GM19035 (cell line): Measurements from ENCODE around the gene ZNF618.

Experiments used
- ATAC-seq: cut with Tn5 transposase; IDR thresholded peaks from one replicate; pipeline ENCODE4 v1.9.1; 2021; ENCODE audit not compliant: unreplicated experiment

ZNF618 gene

DNA sequence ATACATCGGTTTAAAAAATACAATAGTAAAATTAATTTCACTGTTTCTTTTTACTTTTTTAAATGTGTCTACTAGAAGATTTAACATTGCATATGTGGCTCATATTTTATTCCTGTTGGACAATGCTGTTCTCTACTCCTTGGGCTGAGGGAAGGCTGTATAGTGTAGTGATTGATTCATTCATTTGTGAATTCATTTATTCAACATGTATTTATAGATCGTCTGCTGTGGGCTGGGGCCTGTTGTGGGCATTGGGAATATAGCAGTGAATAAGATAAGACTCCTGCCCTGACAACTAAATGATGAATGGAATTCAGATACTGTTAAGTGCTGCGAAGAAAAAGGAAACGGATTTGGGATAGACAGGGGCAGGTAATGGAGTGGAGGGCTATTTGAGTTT lies 55.7 kb downstream of the ZNF618 start:
- no peak for ATAC-seq

DNA sequence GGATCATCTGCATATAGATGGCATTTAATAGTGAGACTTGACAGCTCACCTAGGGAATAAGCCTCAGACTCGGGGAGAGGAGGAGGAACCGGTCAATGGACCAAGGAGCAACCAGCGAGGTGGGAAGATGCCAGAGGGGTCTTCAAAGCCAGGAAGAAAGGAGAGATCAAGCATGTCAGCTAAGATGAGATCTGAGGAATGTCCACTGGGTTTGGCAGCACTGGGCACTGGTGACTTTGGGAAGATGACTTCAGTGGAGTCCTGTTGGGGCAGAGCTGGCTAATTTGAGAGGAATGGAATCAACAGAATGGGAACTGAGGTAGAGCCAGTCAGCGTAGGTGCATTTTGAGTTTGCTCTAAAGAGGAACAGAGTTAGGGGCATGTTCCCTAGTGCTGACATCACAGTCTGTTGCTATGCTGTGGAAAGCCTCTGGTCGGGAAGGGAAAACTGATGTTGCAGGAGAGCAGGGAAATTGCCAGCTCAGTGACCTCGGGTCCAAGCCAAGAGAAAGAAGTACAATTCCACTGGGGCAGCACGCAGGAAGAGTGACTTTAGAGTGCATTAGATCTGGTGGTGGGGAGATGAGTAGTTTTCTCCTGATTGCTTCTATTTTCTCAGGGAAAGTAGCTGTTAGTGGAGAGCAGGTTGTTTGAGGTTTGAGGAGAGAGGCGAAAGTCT lies 56.9 kb downstream of the ZNF618 start:
- ATAC-seq, result no peak

DNA sequence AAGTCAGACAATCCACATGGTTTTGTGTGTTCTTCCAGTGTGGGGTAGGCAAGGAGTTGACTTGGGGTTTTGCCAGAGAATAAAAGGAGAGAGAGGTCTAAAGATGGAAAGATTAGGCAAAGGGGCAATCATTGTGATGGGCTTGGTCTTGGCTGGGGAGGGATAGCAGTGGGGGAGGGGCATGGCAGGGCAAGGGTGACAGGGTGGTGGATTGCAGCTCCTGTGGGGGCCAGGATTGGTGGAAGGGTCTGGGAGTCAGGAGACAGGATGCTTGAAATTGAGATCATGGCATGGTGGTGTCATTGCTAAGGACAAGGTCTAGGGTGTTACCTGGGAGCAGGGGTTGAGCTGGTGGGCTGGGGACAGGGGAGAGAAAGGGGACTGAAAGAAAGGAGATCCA lies 57.6 kb downstream of the ZNF618 start:
- ATAC-seq, result no peak

DNA sequence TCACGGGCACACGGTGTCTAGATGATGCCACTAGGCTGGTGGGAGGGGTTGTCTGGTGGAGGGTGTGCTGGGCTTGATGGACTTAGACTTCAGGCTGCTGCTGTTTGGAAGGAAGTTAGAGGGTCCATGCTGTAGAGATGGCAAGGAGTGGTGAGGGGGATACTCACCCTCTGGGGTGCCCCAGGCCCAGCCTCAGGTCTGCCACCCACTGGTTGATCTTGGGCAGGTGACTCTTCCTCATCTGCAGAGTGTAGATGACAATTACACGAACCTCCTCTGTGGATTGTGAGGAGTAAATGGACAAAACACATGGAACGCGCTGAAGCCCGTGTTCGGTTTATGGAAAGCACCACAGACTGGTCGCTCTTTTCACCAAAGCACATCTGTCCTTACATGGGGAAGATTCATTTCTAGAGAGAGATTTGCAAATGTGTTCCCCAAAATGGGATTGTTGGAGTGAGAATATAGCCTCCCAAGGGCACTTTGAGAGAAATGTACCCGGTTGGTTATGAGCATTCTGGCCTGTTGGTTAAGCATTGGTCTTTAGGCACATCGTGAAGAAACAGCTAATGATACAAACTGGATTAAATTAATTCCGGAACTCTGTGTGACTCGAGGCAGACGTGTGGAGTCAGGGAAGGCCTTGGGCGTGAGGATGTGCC lies 58.2 kb downstream of the ZNF618 start:
- ATAC-seq, result no peak

DNA sequence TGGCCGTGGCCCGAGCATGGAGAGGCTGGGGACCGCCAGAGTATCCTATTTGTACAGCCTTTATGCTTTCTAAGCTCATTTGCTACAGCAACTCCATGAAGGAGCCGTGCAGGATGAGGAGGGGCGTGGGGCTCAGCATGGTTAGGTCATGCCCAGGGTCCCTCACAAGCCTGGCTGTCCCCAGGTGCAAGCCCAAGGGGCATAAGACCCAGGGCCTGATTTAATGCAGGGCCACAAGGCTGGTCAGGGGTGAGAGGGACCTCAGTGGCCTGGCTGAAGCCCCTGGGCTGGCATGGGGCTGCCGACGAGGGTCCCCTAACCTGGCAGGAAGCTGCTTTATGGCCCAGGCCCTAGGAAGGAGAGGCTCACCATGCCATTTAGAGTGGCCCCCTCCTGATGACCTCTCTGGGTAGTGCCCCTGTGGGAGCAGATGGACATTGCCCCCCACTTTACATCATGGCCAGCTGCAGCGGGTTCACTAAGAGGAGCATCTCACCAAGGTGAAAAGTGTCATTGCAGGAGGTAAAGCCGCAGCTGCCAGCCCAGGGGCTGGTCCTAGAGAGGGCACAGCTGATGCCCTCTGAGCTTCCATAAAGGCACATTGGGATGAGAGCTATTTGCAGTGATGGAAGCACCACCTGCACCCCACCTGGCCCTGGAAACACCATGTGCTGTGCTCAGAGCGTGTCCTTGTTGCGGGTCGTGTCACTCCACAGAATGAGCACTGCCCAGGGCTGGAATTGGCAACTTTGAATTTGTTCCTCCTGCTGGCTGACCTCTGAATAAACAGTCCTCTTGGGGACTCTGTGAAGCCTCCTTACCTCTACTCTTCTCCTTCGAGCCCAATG lies 58.9 kb downstream of the ZNF618 start:
- ATAC-seq, result no peak

DNA sequence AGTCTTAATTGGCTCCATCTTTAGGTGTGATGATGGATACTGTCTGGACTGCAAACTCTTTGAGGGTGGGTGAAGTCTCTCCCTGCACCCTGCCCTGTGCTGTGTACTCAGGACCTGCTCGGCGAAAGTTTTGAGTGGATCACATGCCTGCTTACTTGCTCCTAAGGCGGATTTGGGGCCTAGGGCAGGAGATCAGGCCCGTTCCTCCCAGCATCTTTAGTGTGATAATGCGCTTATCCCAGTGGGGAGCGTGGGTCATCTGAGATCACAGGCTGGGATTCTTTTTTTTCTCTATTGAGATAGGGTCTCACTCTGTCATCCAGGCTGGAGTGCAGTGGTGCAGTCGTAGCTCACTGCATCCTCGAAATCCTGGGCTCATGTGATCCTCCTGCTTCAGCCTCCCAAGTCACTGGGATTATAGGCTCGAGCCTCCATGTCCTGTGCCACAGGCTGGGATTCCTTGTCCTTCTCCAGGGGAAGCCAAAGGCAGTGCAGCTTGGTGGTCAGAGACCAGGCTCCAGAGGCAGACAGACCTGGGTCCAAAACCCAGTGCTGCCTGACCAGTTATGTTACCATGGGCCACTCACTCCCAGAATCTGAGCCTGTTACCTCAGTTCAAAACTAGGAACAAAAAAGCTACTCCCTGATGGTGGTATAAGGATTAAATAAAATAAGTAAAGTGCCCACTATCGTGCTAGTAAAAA lies 59.7 kb downstream of the ZNF618 start:
- ATAC-seq, result no peak

DNA sequence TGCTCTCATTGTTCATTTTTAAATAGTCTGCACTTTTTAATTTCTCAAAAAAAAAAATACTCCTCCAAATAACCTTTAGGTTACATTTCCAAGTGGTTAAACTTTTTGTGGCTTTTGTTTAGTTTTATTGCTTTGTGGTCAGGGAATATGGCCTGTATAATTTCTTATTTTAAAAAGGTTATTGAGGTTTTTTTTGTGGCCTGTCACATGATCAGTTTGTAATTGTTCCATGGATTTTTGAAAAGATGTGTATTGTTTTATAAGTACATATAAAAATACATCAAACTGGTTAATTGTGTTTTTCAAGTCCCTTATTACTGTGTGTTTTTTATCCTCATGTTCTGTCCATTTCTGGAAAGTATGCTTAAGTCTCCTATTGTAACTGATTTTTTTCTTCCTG lies 64.0 kb downstream of the ZNF618 start:
- ATAC-seq, result no peak

DNA sequence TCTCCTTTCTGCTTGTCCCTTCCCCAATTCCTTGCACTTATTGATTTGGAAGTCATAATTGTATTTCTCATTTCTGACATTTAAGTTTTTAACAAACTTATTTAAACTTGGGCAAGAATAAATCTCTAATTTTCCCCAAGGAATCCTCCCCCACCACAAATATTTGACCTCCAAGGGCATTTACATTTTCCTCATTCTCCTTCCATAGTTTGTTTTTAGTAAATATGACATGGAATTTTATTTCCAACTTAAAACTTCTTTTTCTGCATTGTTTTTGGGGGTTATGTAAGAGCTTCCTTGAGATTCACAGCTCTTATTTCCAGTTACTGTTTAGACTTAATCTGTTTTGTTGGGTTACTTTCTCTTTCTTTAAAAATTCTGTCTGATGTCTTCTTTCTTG lies 64.9 kb downstream of the ZNF618 start:
- no peak for ATAC-seq

DNA sequence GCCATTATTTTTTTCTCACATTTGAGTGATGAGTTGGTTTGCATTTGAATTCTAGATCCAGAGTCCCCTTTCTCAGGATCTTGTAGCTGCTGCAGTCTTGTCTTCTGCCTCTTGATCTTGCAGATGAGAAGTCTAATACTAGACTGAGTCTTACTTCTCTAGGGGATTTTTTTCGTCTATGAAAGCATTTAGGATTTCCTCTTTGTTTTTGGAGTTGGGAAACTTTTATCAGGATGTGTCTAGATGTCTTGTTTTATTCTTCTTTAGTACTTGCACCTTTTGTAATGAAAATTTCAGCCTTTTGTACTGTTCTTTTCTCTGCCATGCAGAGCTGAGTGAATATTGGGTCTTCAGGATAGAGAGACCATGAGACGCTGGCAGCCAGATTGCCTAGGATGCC lies 65.4 kb downstream of the ZNF618 start:
- ATAC-seq, result no peak

DNA sequence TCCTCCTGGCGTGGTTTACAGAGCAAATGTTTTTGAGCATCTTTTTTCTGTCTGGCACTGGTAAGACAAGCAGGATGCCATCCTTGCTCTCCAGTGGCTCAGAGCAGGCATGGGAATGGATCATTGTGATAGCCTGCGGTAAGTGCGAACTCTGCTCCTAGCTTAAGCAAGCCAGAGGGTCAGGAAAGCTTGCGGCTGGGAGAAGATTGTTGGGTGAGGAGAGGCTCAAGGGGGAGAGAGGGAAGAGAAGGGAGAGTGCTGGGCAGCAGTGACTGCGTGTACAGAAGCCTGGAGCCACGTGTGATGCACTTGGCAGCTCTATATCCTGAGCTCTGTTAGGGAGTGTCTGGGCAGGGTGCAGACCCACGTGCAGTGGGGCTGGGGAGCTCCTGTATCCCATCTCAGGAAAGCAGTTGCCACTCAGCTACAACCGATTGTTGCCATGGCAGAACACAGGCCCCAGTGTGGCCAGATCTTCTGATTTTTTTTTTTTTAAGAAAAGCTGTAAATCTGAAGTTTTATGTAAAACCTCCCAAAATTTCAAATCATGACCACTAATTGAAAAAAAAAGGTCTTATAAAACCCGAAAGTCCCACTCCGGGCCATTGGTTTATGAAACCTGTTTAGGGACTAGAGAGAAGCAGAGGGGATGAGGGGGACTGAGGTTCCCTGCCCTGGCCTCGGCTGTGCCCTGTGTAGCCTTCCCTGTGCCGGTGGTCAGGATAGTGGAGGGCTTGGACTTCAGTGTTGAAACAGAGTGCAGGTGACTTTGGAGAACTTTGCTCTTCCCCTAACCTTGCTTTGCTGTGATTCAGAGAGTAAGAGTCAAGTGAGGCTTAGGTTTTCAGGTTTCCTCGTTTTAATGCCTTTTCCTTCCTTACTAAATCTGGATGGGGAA lies 67.3 kb downstream of the ZNF618 start:
- ATAC-seq, result no peak

DNA sequence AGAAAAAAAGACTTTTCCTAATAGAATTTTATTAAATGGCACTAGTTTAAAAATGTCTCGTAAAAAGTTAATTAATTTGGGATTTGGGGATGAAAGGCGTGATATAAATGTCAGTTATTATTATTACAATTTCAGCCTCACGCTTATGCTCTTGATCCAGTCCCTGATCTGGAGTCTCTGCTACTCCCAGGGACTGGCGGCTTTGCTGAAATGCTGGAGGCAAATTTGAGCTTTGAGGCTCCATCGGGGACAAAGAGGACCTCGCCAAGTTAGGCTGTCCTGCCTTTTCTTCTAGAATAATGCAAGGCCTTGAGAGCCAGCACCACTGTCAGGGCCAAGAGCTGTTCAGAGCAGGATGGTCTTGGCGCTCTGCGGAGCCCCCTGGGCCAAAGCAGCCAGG lies 69.7 kb downstream of the ZNF618 start:
- ATAC-seq, result no peak

DNA sequence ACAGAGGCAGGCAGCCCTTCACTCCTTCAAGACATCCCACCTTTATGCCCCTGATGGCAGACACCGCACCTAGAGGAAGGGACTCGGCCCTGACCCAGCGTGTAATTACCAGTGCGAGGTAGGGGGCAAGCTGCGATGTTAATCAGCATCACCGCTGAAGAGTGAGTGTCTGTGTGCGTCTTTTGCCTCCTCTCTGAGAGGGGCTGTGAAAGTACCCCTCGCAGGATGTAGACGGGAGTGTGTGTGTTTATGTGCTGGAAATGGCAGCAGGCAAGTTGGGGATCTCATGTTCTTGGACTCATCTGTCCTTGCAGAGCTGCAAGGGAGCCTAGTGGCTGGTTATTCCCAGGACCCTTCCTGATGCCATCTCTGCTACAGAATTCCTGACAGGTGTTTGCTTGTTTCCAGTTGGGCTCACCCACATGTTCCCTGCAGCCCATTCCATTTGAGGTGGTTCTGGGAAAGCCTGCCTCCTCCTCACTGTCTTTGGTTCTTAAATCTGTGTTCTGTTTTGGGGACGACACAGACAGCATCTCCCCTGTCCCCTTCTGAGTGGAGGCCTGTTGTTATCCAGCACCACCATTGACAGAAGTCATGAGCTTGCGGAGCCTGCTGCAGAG lies 70.5 kb downstream of the ZNF618 start:
- ATAC-seq, result no peak

DNA sequence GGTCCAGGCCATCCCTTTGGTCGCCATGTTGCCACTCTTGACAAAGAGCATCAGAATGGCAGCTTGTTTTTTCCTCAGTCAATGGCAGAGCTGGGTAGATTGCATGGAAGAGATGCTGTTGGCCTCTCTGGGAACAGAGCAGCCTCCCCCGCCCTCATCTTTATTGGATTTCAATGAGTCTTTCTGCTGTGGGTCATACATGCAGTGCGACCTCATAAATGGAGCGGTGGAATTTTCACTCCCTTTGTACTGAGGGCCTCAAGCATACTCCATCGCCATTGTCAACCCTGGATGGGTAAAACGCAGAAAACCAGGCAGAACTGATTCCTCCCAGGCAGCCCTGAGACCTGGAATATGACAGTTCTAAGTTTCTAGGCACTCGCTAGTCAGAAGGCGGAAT lies 71.8 kb downstream of the ZNF618 start:
- ATAC-seq, result no peak

DNA sequence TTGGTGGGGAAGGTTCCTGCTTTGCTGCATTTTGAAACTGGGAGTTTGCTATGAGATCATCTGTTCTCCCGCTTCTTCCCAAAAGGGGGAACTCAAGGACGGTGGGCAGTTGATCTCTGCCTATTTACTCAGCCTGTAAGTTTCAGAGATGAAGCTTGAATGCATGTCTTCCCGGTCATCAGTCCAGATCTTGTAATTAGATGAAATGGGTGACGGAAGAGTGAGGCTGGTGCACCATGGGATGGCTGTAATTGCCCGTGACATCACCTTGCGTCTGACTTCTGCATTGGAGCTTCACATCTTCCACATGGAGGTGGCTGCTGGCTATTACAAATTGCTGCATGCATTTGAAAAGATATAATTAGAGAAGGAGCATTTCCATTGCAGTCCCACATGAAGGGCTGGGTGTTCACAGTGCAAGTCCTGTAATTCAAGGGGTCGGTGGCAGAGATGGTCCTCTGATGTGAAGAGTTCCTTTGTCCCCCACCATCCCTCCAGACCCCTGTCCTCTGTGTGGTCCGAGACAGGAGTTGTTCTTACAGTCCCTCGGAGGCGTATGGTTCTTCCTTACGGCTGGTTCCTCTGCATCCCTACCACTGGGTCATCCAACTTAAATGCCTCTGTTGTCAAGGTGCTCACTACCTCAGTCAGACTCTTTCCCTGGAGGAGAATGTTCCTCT lies 72.9 kb downstream of the ZNF618 start:
- no peak for ATAC-seq

DNA sequence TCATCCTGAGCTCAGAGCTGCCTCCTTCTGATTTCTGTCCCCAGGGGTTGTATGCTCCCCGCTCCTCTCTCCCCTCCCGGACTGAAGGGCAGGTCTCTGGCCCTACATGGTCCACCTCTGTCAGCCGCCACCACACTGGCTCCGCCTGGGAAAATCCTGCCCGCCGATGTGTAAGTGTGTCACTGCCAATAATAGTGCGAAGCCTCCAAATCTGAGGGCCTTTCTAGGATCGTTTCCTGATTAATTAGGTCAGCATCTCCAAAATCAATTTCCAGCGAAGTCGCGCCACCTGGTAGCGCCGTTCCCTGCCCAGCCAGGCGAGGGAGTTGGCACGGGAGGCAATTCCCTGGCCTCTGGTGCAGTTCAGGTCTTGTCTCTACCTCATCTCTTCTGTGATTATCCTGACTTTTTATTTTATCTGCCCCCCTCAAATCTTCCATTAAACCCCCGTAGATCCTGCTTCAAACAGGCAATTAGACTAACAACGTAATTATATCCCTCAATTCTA lies 73.5 kb downstream of the ZNF618 start:
- no peak for ATAC-seq

DNA sequence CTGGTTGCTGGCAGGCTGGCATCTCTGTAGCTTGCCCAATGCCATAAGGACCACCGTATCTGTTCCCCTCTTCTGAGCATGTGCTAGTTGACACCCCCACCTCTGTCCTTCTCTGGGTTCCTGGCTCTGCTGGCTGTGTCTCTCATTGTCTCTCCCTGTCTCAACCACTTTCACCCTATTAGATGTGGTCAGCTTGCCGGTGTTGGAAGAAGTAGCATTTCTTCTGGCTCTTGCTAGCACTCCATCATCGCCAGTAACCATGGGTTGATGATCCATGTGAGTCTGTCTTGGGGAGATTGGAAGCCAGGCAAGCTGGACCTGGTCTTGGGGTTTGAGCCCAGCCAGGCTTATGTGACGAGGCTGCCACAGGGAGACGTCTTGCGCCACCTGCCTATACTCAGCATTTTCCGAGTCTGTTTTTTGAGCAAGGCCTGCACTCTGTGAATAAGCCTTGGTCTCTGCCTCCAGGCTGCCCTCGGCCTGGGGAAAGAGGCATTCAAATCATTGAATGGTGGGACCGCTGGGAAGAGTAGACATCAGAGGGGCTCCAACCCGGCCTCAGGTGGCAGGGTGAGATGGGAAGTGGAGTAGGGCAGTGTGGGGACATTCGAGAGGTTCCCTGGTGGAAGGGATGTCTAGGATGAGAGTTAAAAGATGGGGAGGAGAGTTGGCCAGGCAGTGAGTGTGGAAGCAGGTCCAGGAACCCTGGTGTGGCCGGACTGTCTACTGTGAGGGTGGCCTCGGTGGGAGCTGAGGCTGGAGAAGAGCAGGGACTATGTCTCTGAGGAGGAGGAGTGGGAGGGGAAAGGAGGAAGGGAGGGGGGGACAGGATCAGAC lies 74.3 kb downstream of the ZNF618 start:
- ATAC-seq, result no peak

DNA sequence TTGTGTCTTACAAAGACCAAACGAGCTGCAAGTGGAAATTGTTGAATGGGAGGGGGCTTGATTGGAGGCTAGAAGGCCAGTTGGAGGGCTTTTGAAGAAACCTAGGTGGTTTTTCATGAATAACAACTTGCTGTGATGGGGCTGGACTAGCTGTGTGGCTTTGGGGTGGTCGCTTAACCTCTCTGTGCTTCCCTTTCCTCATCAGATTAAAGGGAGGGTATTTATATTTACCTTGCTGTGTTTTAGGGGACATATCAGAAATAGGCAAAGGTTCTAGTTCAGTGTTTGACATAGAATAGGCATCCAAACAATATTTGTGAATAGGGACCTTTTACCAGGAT lies 74.9 kb downstream of the ZNF618 start:
- no peak for ATAC-seq

DNA sequence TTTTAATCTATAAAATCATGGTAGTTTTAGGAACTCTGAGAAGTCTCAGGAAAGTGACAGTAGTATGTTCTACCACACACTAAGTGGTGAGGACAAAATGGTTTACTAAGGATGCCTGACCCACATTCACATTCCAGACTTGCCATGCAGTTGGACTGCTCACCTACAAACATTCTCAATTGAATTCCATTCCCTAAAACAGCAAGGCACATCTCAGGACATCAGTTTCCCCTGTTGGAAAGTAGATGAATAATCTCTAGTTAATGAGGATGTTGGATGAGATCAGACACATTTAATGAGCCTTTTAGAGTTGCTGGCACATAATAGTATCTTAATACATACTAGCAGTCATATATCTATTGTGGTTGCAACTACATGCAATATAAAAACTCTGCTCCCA lies 76.6 kb downstream of the ZNF618 start:
- no peak for ATAC-seq

DNA sequence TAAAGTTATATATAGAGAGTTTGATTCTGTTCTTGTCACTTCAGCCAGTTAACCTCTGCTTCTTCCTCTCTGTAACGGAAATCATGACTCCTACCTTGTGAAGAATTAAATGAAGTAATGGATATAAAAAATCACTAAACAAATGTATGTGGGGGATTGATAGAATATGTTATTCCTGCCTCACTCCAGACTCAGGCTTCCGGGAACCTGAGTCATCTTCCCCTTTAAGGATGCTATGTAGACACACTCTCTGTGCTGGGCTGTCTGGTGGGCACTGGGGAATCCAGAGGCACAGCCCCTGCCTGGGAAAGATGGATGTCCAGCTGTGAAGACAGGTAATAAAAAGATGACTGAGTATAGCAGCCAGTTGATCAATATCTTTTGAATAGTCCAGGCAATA lies 77.4 kb downstream of the ZNF618 start:
- ATAC-seq, result no peak
